Chondrocyte (in vitro differentiated cells): ENCODE results near the gene IFI27L2. TPM values are rescaled to one million over a fixed set of nuclear protein-coding genes. Genes with fewer than 3 reads are reported as not detected.

Experiments
- DNase-seq: peaks from one replicate; pipeline ENCODE4 v3.0.0; 2021; ENCODE audit warnings: mixed read lengths, low spot score
- H3K27ac Mint-ChIP-seq: one replicate; pipeline ENCODE4 v1.8.0; 2021; ENCODE audit warnings: mild to moderate bottlenecking, moderate library complexity, mixed read lengths; ENCODE audit not compliant: unreplicated experiment
- H3K27me3 Mint-ChIP-seq: 2 replicates; pipeline ENCODE4 v1.8.0; 2021; ENCODE audit warnings: low read depth, mixed read lengths
- H3K36me3 Mint-ChIP-seq: 2 replicates; pipeline ENCODE4 v1.8.0; 2021; ENCODE audit warnings: low read depth, mixed read lengths
- H3K4me1 Mint-ChIP-seq: 2 replicates; pipeline ENCODE4 v1.8.0; 2021; ENCODE audit warnings: low read depth, mild to moderate bottlenecking, mixed read lengths
- H3K4me3 Mint-ChIP-seq: one replicate; pipeline ENCODE4 v1.8.0; 2021; ENCODE audit warnings: mild to moderate bottlenecking, moderate library complexity, mixed read lengths; ENCODE audit not compliant: unreplicated experiment
- H3K9me3 Mint-ChIP-seq: 2 replicates; pipeline ENCODE4 v1.8.0; 2021; ENCODE audit warnings: low read depth, mixed read lengths
- CTCF ChIP-seq: fragments of 200-600 bp; sonication (generic); IDR thresholded peaks from 2 replicates; pipeline ENCODE4 v1.5.0; 2021; ENCODE audit warnings: antibody characterized with exemption, mild to moderate bottlenecking, moderate library complexity
- total RNA-seq: library from RNA; stranded (reverse); gene quantifications from 3 replicates; pipeline ENCODE4 v1.2.1, GENCODE V29; 2021

IFI27L2 gene
- total RNA-seq, 1 donor from 2014 or later = 66.8 TPM

GRCh38 chr14:94111276-94112095 is 17.9 kb downstream of the IFI27L2 start:
- DNase-seq = no peak
- Mint-ChIP-seq H3K27ac (no peak overlapping the region), H3K4me1 (peaks cover 15% of the 10 kb centered on the region), H3K9me3 (no peaks in the 10 kb centered on the region), H3K27me3 (peaks cover 8% of the 10 kb centered on the region), H3K4me3 (no peak overlapping the region), H3K36me3 (no peaks in the 10 kb centered on the region)
- no peak for TF ChIP-seq CTCF

DNA sequence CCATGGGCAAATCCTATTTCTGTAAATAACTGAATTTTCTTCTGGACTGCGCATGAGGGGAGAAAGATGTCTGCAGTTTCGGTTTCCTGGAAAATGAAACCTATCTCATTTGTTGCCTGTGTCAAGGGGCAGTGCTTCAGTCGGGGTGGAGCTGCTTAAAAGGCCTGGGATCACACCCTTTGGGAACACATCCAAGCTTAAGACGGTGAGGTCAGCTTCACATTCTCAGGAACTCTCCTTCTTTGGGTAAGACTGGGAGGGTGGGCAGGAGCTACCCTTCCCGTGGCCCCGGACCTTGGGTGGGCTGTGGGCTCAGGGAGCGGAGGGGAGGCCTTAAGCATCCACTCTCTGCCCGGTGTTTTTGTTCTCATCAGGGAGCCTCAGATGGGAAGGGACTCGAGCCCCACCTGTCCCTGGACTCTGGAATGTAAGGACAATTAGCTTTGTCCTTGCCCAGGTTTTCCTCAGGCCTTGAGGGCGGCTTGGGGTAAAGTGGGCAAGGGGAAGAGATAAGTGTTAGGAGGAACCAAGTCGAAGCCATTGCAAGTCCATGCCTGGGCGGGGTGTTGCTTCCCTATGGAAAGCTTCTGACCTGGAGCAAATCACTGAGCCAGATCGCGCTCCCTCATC is 18.7 kb downstream of the IFI27L2 start, which contains the start of gene IFI27:
Gene IFI27 (plus strand): TSS at position 185 of the 630 bp plus-strand sequence.
- Mint-ChIP-seq H3K9me3 (no peaks in the 10 kb centered on the region), H3K36me3 (no peaks in the 10 kb centered on the region), H3K4me1 (peaks cover 15% of the 10 kb centered on the region), H3K27me3 (peaks cover 3% of the 10 kb centered on the region), H3K27ac (no peak within 1 kb of the TSS), H3K4me3 (no peak within 1 kb of the TSS)
- TF ChIP-seq CTCF = no peak
- DNase-seq = no peak

DNA sequence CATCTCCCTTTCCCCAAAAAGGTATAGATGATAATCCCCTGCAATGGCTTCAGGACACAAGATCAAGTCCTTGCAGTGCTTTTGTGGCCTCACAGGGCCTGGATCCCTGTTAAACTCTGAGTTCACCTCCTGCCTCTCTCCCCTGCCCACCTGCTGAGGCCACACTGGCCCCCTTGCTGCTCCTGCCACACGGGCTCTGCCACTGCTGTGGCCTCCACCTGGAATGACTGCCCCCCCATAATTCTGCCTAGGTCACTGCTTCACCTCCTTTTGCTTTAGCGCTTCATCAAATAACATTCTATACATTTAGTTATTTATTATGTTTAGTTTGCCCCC is 19.5 kb downstream of the IFI27L2 start:
- Mint-ChIP-seq H3K4me1 (peaks cover 8% of the 10 kb centered on the region), H3K9me3 (no peaks in the 10 kb centered on the region), H3K27ac (no peak overlapping the region), H3K4me3 (no peak overlapping the region), H3K36me3 (no peaks in the 10 kb centered on the region), H3K27me3 (no peaks in the 10 kb centered on the region)
- TF ChIP-seq CTCF = no peak
- DNase-seq = no peak

GRCh38 chr14:94104731-94105130 is 24.7 kb downstream of the IFI27L2 start:
- TF ChIP-seq CTCF = no peak
- DNase-seq = no peak
- Mint-ChIP-seq H3K27me3 (no peaks in the 10 kb centered on the region), H3K27ac (no peak overlapping the region), H3K4me1 (peaks cover 20% of the 10 kb centered on the region), H3K4me3 (no peak overlapping the region), H3K36me3 (peaks cover 2% of the 10 kb centered on the region), H3K9me3 (no peaks in the 10 kb centered on the region)

DNA sequence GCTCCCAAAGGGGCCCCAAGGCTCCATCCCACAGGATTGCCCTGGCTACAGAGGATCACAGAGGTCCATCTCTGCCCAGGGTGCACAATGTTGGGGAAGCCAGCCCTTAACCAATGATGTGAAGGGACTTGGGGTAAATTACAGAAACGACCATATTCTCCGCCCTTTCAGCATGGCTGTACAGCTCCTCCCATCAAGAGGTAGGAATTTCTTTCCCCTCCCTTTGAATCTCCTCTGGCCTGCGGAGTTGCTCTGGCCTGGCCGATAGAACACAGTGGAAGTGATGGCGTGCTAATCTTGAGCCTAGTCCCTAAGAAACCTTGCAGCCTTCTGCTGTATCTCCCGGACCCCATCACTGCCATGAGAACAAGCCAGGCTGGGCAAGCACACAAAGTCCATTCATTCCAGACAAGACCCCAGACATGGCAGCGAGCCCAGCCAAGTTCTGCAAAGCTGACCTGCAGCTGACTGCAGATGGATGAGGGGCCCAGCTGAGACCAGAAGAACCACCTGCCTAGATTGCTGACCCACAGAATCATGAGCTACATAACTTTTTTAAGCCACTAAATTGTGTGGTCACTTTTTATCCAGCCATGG is 25.8 kb downstream of the IFI27L2 start:
- Mint-ChIP-seq H3K9me3 (no peaks in the 10 kb centered on the region), H3K27me3 (no peaks in the 10 kb centered on the region), H3K36me3 (peaks cover 4% of the 10 kb centered on the region), H3K27ac (no peak overlapping the region), H3K4me3 (no peak overlapping the region), H3K4me1 (peaks cover 20% of the 10 kb centered on the region)
- no peak for DNase-seq
- TF ChIP-seq CTCF = no peak
